ENCODE results near the gene KDELR3. TPM values are rescaled to one million over a fixed set of nuclear protein-coding genes. Genes with fewer than 3 reads are reported as not detected.

KDELR3 gene
- polyA plus RNA-seq, 3 donors: 8.5 to 10.4 (median 10.1) TPM

DNA sequence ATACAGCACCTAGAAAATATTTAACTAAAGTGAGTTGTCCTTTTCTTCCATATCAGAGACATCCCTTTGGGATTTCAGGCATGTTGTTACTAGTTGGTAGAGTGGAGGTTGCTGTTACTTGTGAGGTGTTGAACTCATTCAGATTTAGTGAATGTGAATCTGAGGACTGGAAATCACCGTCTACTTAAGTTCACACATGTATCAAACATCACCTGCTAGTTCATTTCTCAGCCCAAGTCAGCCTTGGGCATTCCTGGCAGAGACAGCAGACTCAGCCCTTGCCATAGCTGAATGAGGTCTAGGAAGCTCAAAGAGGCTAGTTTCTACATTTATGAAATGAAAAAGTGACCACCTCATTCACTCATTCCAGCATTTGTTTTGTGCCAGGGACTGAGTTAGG is 9.7 kb downstream of the KDELR3 start:
- DNase-seq: no peak

DNA sequence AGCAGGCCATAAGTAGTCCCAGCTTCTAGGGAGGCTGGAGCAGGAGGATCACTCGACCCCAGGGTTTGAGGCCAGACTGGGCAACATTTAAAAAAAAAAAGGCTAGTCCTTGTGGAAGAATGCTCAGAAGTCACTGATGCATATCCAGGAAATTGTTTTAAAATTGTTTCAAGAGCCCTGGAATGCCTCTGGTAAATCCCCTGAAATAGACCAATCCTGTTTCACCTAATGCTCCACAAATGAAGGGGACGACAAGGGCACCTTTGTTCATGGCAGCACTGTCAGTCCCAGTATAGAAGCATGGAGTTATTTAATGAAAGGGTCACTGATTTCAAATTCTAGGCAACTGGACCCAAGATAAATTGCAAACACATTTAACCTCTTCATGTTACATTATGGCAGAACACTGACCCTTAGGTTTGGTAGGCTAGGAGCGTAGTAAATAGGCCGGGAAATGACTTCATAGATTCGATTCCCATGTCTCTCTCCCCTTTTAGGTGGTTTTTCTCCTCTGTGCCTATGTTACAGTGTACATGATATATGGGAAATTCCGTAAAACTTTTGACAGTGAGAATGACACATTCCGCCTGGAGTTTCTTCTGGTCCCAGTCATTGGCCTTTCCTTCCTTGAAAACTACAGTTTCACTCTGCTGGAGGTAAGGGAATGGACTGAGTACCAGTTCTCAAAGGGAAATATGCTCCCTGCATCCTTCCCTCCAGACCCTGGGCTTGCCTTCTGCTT is 11.4 kb downstream of the KDELR3 start:
- no peak for DNase-seq

DNA sequence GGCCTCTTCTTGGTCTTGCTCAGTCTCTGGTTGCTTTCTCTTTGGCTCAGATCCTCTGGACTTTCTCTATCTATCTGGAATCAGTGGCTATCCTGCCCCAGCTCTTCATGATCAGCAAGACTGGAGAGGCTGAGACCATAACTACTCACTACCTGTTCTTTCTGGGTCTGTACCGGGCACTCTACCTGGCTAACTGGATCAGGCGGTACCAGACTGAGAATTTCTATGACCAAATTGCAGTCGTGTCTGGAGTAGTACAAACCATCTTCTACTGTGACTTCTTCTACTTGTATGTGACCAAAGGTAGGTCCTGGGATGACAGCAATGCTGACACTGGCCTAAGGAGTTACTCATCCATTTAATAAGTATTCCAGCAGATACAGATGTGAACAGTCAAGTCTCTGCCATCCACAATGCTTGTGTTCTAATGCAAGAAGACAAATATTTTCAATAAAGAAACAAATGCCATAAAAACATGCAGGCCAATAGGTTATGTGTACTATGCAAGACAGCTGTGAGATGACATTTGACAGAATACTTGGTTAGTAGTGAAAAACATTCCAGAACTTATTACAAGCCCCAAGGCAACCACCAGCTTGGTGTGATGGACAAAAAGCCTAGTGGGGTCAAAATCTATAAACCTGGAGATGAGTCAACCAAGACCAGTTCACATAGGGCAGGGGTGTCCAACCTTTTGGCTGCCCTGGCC is 13.4 kb downstream of the KDELR3 start:
- DNase-seq: peak; percentile 33

DNA sequence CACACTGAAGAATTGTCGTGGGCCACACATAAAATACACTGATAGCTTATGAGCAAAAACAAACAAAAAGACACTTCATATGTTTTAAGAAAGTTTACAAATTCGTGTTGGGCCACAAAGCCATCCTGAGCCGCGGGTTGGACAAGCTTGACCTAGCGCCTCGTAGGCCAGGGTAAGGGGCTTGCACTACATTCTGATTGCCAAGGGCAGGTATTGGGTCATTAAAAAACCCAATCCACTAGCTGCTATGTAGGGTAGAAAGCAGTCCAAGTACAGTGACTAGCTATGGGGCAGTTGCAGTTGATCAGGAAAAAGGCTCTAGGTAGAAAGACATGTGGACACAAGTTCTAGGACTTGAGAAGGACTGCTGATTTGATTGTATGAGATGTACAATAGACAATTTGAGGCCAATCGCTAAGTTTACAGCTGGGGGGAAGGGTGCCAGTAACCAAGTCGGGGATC is 14.0 kb downstream of the KDELR3 start:
- no peak for DNase-seq

DNA sequence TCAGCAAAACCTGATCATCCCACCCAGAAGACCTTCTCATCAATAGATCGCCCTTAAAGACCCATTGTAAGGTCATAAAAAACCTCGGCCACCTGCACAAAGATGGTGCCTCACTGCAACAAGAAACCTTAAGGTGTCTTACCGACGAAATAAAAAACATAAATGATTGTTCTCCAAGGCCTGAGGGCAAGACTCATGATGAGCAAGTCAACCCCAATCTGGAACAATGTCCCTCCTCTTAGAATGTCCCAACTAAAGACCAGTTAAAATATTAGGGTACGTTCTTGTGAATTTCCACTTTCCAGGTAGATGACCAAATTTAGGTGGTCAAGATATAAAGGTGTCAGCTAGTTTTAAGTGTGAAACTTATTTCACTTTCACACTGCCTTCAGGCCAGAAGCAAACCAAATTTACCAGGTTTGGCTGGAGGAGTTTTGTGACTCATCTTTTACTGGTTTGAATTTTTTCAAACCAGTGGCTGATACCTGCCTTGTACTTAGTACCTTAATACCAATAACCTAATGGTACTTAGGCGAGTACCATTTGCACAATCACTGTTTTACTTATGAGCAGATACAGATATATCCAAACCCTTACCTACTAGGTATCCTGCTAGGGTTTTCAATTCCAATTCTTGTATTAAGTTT is 14.9 kb downstream of the KDELR3 start:
- DNase-seq: no peak

DNA sequence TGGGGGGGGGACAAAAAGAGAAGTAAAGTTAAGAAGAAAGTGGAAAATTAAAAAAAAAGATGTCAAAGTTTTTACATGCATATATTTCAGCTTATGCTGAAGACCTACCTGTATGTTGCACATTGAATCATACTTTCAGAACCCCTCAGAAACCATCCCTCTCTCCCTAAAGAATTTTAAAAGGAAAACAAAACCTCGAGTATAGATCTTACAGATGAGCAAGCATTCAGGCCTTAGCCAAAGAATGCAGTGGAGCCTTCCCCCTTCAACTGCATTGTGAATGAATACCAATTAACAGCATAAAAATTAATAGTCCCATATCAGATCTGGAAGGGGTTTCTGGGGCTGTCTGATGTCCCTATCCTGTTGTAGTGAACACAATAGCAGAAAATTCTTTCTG is 16.3 kb downstream of the KDELR3 start:
- no peak for DNase-seq

DNA sequence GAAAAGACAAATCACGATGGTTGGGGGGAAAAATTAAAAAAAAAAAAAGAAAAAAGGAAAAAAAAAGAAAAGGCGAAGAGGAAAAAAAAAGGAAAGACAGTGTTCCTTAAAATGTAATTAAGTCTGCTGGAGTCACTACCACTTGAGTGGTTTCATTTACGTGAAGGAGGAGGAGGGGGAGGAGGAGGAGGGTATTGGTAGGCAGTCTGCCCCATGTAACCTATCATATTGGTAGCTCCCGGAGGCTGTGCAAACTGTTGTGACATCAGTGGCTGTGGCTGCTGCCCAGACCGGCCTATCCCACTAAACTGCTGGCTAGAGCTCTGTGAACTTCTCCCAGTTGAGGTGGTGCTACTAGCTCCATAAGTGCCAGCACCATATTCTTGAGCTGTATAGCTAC is 17.9 kb downstream of the KDELR3 start:
- DNase-seq: no peak

DNA sequence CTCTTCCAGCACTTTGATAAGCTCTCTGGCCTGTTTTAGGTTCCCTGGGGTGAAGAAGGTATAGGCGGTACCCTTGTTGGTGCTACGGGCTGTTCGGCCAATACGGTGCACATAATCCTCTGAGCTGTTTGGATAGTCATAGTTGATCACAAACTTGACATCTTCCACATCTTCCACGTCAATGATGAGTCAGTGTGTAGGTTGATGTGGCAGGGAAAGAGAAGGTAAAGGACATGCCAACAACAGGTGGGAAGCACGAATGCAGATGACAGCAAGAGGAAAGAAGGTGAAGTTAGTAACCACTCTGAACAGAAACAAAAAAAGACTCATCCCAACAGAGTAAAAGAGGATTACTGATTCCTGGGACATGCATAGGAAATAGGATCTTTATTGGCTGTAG is 20.1 kb downstream of the KDELR3 start:
- DNase-seq: no peak

DNA sequence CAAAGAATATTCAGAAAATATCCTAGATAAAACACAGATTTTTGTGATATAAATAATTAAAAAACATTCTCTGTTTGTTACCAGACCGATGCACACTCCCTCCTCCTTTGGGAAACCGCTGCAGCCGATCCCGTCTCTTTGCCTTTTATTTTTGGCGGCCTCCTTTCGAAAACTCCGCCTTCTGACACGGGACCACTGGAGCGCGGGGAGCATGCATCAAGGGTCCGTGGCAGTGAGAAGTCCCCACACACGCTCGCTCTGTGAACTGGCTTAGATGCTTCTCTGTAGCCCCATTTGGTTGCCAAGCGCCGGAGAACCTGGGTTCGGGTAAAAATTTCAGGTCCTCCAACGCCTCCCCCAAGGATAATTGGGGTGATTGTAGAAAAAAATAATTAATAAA is 21.2 kb downstream of the KDELR3 start:
- no peak for DNase-seq

DNA sequence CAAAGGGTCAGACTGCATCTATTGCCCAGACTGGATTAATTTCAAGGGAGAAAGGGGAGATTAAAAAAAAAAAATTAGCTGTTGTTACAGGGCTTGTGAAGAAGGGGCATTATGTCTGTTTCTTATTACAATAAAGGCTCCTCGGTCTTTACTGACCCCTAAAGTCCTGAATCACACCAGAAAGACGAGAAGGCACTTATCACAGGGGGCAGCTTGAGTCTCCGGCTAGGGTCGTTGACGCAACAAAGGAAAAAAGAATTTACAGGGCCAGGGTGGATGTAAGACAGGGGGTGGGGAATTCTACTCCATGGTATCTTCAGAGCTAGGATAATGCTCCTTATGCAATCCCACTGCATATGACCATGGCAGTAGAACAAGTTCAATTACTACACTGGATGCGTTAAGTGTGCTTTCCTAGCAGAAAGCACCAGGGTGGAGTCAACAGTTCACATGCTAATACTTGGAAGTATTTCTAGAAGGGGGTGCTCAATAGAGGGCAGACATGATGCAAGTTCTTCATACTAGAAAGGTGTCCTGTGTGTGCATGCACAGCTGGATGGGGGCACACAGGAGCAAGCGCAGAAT is 21.8 kb downstream of the KDELR3 start:
- no peak for DNase-seq

DNA sequence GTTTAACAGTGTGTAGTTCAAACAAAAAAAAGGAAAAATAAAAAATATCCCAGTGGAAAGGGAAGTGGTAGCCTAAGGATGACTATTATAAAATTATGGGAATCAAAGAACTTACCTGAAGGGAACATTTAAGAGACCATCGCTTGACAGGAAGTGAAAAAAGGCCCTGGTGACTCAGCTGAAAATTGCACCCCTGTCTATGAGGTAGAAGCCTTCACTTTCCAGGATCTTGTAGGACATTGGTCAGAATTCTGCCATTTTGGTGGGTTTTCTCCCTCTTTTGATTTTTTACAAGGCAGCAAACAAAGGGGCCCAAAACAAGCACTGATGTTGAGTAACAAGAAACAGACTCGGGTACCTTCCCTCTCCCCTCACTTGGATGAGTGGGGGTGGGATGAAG is 22.6 kb downstream of the KDELR3 start:
- no peak for DNase-seq

DNA sequence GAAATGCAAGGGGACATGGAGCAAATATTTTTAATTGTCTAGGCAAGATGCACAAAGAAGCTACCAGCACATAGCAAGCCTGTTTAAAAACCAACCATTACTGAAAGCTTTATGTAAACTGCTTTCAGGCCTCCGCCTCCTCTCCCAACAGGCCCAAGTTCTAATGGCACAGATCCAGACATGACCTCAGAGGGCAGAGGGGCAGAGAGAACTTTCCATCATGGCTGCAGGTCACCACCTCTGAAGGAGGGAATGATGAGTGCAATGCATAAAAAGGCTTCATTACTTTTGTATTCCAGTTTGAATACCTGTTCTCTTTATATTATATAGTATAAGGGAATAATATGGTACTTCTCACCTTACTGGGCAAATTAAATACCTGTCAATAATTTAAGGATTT is 23.0 kb downstream of the KDELR3 start:
- DNase-seq: no peak

DNA sequence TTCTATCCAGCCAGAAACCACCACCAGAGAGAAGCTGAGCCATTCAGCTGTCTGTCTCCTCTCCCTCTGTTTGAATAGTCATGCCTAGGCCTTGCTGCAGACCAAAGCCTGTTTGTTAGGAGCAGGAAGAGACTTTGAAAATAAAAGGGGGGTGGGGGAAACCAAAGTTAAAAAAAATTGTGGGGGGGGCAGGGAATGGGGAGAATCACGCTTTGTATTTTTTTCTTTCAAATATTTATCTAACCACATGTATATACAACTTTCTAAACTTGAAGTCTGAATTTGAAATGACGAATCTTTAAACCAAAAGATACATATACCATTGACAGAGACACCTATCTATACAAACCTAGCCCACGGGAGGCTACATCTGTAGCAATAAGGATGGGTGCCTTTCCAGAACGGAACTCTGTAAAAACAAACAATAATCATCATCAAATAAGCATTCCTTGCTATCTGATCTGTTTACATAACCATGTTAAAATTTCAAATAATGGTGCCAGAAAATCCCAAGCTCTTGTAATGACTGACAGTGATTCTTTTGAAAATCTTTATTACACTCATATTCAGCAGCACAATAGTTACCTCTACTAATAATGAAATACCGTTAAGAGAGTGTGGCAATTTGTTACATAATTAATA is 23.9 kb downstream of the KDELR3 start:
- DNase-seq: no peak

DNA sequence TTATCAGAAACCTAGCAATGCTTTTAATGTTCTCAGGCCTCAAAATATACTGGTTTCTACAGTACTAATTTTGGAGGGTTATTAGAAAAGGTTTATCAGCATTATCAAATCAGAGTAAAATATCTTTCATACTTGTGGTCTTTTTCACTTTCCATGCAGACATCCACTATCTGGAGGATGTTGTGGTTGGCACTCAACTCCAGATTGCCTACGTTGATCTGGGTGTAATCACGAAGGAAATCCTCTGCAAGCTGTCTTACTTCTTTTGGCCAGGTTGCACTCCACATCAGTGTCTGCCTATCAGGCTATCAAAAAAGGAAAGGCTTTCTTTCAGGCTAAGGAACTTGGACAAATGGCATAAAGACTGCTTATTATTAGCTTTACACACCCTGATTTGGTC is 26.6 kb downstream of the KDELR3 start:
- DNase-seq: no peak

DNA sequence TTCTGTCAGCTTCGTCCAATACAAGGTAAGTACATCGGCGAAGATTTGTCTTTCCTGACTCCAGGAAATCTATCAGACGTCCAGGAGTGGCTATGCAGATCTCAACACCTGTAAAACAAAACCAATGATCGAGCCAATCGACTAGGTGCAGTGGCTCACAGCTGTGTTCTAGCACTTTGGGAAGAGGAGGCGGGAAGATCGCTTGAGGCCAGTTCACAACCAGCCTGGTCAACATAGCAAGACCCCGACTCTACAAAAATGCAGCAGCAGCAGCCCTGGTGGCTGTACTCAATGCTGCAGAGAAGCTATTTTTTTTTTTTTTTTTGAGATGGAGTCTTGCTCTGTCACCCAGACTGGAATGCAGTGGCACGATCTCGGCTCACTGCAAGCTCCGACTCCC is 27.0 kb downstream of the KDELR3 start:
- no peak for DNase-seq

DNA sequence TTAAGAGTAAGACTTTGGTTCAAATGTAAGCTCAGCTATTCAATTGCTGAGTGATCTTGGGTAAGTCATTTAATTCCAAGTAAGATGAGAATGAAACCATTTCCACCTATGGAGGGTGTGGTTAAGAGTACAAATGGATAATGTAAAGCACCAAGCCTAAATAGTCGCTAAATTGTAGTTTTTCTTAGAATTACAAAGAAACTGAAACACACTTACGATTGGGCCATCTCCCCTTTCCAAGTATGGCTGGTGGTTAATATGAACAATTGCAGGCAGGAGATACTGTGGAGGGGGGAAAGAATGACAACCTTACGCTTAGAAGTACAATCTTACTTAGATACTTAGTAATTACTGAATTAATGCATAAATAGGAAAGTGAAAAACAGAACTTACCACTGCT is 30.0 kb downstream of the KDELR3 start:
- no peak for DNase-seq

DNA sequence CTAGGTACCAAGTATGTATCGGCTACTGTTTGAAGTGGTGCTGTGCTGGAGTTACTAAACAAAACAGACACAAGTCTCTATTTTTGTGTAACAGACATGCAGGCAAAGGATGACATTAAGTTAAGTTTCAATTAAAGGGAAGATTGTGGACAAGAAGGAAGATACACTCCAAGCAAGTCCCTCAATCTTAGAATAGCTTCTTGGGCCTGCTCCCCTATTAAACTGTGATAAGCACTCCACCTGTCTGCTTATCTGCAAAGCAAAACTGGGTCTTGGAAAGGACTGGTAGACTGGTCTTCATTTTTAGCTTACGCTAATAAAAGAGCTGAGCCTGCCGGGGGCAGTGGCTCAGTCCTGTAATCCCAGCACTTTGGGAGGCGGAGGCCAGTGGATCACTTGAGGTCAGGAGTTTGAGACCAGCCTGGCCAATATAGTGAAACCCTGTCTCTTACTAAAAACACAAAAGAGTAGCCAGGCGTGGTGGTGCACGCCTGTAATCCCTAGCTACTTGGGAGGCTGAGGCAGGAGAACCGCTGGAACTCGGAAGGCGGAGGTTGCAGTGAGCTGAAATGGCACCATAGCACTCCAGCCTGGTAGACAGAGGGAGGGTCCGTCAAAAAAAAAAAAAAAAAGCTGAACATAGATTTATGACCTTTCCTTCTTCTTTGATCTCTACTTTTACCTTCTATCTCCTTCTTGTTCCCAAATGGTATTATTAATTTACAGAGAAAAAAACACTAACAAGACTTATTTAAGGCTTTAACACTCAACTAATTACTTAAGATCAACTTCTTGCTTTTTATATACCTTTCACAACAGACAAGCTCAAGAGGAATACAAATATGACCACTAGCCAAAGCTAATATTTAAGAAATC is 34.1 kb downstream of the KDELR3 start:
- no peak for DNase-seq

DNA sequence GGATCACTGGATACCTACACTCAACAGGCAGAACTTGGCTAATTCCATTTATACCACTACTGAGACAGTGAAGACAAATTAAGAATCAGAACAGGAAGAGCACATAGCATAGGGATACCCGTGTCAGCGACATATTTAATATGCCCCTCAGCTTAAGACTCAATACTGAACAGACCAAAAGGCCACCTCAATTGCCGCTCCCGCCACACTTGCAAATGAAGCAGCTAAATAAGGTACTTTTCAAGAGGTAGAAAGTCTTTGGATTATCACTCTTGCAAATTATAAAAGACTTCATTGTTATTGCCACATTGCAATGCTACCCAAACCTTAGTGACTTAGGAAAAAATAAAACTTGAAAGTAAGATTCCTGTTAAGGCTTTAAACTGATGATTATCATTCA is 35.1 kb downstream of the KDELR3 start:
- DNase-seq: no peak

DNA sequence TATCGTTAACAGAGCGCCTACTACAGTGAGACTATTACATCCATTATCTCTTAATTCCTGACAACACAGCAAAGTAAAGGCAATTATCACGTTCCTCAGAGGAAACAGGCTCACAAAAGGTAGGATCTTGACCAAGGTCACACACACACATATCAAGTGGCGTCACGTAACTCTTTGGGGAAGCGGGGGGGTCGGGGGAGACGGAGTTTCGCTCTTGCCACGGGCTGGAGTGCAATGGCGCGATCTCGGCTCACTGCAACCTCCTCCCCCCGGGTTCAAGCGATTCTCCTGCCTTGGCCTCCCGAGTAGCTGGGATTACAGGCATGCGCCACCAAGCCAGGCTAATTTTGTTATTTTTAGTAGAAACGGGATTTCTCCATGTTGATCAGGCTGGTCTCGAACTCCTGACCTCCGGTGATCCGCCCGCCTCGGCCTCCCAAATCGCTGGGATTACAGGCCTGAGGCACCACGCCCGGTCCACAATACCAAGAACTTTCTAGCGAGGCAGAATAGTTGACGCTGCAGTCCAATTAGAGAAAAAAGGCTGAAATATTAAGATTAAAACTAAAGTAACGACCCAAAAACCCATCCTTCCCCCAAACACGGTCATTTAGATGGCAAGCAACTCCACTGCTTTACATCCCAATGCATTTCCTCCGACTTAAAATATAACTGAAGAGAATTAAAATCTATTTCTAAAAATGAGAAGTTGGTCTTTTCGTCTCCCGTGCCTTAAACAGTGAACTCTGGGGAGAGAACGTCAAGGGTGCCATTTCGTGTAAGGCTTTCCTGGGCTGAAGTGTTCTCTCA is 37.0 kb downstream of the KDELR3 start:
- peak; percentile 45 for DNase-seq

DNA sequence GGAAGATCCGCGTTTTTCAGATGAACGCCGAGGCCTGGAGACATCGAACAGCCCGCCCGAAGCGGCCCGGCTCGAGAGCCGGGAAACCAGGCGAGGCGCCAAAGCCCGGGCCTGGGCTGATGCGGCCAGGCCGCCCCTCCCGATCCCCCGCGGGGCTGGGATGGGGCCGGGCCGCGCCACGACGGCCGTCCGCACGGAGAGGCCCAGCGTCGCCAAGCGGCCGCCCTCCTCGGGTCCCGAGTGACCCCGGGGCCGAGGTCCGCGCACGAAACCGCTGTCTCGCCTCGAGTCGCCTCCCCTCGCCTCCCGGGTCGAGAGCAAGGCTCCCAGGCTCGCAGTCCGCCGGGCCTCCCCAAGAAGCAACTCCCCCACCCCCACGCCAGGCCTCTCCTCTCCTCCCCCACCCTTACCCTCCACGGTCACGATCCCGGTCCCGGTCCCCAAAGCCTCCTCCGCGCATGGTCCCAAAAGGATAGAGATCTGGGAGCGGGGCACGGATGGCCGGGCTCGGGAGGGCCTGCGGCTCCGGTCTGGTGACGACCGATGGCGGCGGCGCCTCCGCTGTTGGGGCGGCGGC is 37.7 kb downstream of the KDELR3 start:
- peak; percentile 50 for DNase-seq

Data from renal pelvis (tissue), 4 donors.